GM19455 (cell line): ENCODE results near the gene PRSS21.

Experiments
- ATAC-seq: cut with Tn5 transposase; IDR thresholded peaks from one replicate; pipeline ENCODE4 v1.9.1; 2021; ENCODE audit not compliant: unreplicated experiment

PRSS21 gene

DNA sequence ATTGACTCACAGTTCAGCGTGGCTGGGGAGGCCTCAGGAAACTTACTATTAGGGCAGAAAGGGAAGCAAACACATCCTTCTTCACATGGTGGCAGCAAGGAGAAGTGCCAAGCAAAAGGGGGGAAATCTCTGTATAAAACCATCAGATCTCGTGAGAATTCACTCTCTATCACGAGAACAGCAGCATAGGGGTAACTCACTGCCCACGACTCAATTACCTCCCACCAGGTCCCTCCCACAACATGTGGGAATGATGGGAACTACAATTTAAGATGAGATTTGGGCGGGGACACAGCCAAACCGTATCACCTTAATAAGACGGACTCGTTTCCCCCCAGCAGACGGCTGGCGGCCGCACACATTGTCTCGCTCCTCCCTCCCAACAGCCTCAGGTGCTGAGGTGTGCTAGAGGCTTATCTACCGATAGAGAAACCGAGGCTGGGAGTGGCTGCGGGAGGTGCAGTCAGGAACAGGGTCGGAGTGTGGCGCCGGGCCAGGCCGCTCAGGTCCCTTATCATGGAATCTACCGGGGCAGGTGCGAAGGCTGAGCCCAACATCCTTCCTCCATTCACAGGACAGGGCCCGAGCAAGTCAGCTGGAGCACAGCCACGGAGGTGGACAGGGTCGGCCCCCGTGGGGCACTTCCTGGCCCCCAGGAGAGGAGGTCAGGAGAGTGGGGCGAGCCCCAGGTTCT, 8.2 kb downstream of the PRSS21 start:
- ATAC-seq, result no peak

DNA sequence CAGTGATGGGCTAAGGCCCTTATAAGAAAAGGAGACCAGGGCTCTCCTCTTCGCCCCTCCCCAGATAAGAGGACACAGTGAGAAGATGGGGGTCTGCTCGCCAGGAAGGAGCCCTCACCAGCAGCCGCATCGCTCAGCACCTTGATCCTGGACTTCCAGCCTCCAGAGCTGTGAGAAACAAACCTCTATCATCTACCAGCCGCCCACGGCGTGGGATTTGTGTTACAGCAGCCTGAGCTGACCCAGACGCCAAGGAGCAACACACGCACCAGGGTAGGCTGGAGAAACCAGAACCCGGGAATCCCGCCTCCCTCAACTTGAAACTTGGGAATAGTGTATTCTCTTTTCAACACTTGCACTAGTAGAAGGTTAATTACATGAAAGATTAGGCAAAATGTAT, 8.9 kb downstream of the PRSS21 start:
- ATAC-seq, result no peak

DNA sequence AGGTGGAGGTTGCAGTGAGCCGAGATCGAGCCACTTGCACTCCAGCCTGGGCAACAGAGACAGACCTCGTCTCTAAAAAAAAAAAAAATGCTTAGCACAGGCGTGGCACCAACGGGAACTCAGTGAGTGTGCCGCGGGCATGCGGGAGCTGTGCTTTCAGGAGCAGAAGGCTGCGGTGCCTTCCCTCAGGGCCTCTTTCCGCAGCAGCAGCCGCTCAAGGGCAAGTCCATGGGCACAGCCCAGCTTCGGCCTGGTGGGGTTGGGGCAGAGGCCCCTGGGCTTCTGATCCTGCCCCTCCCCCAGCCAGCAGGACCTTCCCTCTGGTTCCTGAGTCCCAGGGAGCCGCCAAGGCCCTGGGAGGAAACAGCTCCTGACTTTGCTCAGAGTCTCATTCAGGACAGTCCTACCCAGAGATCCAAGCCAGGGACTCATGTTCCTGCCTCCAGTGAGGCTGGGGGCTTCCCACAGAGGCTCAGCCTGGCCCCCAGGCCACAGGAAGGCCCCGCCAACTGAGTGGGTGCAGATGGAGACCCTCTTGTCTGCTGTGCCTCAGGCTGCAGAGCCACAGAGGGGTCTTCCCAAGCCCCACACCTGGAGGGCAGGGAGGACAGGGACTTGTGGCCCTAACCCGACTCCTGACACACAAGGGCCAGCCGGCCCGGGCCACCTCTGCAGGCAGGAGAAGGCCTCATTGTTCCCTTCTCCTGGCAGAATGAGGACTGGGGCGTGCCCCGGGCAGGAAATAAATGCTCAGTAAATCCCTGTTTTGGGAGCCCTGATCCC, 9.7 kb downstream of the PRSS21 start:
- no peak for ATAC-seq

DNA sequence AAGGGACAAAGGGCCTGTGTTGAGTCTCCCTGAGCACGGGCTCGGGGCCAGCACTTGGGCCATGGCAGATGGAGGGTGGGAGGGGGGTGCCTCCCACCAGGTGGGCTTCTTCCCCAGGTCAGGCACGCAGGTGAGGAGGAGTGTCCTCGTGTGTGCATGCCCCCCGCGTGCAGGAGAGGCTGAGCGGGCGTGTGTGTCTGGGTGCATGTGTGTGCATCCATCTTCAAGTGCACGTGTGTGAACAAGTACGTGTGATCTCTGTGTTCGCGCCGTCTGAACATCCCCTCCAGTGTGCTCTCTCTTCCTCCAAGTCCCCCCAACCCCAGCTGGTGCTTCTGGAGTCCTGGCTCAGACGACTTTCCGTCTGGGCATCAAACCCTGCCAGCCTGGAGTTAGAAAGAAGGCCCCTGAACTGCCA, 10.3 kb downstream of the PRSS21 start:
- ATAC-seq, result no peak

DNA sequence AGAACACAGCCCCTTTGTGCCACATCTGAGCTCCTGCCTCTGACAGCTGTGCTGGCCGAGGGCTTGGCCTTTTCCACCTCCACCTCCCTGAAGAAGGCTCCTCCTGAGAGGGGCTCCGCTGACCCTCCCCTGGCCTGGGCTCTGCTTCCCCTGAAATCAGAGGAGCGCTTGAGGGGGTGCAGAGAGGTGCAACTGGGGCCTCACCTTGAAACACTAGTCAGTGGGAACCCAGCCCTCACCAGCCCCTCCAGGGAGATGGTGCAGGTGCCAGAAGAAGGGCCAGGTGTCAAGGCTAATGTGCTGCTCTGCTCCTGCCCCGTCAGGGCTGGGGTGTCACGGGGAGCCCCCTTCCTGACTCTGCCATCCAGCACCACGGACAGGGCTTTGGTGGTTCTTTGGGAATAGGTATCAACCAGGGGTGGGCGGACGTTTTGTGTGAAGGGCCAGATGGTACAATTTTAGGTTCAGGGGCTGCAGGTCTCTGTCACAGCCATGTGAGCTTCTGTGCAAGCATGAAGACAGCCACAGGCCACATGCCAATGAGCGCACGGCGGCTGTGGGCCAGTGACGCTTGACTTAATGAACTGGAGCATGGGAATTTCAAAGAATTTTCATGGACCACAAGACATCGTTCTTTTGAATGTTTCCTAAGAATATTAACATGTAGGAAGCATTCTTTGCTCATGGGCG, 10.9 kb downstream of the PRSS21 start:
- no peak for ATAC-seq

DNA sequence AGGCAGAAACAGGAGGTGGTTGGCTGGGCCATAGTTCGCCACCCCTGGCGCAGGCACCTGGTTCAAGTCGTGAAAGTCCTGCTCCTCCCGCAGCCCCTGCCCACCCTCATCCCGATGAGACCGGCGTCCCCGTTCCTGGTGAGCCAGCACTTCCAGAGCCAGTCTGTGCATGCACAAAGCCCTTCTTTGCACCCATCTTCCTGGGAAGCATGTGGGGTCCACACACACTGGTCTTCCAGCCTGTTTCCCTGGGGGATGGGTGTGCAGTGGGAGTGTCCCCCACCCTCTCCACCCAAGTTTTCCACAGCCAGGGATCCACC, 11.4 kb downstream of the PRSS21 start:
- no peak for ATAC-seq

DNA sequence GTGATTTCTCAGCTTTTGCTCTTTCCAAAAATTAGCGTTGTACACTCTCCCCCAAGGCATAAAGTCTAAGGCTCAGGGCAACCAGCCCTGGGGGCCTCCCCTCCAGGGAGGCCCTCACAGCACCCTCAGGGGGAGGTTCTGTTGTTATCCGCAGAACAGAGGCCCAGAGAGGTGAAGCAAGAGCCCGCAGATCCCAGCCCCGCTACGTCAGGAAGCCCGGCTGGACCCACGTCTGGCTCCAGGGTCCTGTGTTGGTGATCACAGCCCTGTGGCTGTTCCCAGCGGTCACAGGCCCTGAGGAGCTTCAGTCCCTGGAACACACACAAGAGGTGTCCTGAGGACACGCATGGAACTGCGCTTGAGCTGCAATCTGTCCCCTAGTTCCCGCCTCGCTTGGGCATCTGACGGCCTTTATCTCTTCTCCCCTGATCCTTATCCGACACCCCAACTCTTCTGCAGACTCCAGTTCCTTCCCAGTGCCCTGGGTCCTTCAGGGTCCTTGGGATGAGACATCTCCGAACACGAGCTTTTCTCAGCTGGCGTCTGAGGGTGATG, 11.9 kb downstream of the PRSS21 start:
- ATAC-seq, result no peak

DNA sequence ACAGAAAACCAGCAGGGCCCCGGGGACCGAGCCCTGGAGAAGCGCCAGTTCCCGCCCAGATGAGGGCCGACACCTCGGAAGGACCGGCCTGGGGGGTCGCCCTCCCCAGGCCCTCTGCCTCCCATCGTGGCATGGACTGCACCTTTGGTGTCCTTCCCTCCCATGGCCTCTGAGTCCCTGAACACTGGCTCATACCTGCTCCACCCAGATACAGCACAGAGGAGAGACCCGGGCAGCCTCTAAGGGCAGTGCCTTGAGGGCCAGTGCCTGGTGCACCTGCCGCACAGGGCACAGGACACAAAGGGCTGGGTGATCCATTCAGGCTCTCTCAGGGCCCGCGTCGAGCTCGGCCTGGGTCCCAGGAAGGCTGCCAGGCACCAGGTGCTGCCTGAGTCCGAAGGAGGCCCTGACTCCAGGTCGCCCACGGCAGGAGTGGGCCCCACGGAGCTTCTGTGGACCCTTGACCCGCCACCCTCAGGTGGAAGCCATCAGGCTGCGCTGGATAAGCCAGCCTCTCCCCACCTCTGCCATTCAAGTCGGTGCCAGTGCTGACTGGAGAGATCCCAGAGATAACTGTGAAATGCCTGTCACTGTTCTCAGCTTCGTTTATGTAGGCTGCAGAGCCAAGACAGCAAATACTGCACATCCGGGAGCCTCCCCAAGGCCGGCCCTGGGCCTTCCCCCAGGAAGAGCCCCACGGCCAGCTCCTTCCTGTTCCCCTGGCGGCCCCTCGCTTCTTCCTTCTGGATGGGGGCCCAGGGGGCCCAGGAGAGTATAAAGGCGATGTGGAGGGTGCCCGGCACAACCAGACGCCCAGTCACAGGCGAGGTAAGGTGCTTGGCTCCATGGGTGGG, 12.7 kb downstream of the PRSS21 start, which contains the start of gene ZG16B:
ZG16B (plus strand) TSS at position 803 of the 854 bp plus-strand sequence. CDS start 139 bp downstream, outside the sequence.
- no peak for ATAC-seq

DNA sequence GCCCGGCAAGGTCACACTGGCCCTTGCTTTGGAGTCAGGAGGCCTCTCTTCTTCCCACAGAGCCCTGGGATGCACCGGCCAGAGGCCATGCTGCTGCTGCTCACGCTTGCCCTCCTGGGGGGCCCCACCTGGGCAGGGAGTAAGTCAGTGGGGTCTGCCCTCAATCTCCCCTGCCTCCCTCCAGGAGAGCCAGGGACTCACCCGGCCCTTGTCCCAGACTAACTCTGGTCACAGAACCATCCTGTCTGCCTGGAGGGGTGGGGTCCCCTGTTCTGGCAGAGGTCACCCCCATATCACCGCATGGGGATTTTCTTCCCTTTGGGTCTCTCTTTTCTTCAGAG, 13.3 kb downstream of the PRSS21 start:
- ATAC-seq, result no peak

DNA sequence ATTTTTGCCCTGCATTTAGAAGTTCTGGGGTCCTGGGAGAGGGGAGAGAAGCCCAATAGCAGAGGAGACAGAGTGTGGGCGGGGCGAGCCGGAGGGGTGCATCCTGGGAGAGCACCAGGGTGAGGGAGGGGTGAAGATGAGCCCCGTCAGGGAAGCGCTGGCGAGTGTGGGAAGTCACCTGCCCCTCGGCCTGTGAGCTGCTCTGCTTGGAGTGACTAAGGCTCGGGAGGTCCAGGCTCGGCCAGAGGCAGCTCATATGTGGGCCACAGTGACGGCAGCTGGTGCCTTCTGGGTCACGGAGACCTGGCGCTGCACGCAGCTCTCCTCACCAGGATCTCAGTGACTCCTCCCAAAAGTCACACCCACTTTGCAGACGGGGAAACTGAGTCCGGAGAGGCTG, 14.2 kb downstream of the PRSS21 start:
- ATAC-seq, result no peak

DNA sequence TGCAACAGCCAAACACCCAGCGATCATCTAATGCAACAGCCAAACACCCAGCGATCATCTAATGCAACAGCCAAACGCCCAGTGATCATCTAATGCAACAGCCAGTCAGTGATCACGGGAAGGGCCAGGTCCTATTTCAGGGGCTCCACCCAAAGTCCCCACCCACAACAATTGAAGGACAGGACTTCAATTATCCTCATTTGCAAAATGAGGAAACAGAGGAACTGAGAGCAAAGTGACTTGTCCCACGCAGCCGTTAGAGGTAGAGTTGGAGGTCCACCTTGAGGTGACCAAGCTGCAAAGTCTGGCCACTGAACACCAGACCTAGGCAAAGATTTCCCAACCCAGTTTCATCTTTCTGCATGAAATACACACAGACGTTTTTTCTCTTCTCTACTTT, 16.7 kb downstream of the PRSS21 start:
- ATAC-seq, result no peak

DNA sequence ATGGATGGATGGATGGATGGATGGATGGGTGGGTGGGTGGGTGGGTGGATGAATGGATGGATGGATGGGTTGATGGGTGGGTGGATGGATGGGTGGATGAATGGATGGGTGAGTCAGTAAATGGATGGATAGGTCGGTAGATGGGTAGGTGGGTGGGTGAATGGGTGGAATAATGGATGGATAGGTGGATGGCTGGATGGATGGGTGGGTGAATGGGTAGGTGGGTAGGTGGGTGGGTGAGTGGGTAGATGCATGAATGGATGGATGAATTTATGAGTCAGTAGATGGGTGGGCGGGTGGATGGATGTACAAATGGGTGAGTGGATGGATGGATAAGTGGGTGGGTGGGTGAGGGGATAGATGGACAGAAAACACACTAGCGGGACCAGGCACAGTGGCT, 17.9 kb downstream of the PRSS21 start:
- no peak for ATAC-seq

DNA sequence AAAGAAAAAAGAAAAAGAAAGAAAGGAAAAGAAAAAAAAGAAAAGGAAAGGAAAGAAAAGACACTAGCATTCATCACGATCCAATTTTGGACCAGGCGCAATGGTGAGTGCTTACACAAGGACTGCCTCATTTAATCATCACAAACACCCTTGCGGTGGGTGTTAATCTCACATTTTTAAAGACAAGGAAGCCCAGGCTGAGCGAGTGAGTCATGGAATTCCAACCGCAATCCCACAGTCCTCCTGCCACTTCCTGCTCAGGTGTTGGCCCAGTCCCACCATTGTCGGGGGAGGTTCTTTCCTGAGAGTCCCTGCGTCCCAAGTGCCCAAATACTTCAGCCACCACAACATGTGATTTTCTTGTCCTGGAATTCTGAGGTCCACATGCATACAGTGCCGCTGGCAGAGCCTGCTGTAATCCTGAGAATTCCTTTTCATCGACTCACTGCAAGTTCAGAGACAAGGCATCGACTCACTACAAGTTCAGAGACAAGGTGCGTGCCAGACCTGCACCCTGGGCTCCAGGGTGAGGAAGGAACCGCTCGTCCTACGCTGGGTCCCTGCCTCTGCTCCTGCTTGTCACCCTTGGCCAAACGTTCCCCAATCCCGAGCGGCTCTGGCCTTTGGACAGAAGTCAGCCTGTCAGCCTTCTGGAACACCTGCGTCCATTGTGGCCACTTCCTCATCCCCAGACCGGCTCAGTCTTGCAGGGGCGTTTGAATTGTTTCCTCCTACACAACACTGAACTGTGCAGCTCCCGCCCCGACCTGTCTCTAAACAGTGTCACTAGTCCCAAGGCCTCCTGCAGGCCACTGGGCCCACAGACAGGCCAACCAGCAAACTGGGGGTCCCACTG, 18.8 kb downstream of the PRSS21 start:
- no peak for ATAC-seq

DNA sequence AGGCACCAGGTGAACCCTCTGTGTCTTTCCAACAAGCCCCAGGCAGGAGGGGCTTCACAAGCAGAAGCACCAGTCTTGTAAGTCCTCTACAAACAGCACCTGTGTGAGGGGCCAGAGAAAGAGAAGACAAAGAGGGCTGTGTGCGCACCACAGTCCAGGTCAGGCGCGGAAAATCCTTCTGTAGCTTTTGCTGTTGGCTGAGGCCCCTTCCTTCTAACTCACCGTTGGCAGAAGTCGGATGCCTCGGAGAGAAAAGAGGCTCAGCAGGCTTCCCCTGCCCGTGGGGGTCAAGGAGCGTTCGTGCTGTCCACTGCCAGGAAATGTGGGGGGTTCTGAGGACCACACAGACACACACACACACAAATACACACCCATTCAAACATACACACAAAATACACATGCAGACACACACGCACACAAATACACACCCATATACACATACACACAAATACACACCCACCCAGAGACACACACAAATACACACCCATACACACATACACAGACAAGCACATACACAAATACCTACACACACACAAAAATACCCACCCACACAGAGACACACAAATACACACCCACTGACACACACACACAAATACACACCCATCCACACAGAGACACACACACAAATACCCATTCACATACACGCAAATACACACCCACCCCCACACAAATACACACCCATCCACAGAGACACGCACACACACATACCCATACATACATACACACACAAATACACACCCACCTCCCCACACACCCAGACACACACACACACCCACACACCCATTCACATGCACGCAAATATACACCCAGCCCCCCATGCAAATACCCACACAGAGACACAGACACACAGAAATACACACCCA, 19.8 kb downstream of the PRSS21 start:
- ATAC-seq, result no peak

DNA sequence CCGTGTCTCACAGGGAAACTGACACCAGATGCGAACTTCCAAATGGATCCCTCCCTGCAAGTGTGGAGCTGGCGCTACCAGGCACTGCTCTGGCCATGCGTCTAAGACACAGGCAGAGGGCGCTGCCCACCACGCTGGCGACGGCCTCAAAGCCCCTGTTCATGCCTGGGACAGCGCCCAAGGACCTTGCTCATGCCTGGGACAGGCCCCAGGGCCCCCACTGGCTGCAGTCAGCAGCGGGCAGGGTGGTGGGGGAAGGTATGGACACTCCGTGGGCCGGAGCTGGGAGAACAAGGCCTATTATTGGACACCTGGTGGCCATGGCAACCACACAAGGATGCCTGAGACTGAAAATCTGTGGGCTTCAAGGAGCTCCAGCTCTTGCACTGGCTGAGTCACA, 21.9 kb downstream of the PRSS21 start:
- no peak for ATAC-seq

DNA sequence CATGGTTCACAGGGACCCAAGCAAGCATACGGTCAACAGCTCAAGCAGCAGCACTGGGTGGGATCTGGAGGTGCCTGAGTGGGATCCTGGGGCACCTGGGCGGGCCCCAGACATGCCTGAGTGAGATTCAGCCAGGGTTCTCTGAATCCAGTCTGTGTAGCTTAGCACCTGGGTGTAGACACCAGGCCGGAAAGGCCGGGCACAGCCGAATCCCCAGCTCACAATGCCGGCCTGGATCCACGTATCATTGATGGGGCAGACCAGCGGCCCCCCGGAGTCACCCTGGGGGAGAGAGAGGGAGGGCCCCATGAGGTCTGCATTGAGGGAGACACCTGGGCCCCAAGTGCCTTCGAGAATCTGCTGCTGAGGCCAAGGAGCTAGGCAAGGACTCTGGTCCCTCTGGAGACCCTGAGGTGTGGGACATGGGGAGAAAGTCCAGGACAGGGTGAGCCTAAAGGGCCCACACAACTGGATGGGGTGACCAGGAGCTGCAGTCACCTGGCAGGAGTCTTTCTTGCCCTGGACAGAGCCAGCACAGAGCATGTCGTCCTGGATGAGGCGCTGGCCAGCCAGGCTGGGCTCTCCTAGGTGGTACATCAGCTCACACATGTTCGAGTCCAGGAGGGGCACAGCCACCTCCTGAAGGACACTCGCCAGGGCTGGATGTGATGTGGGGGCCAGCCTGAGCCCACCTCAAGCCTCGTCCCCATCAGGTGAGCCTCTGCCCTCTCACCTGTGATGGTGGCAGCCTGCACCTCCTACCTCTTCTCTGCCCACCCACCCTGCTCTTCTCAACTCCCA, 22.8 kb downstream of the PRSS21 start:
- ATAC-seq, result no peak

DNA sequence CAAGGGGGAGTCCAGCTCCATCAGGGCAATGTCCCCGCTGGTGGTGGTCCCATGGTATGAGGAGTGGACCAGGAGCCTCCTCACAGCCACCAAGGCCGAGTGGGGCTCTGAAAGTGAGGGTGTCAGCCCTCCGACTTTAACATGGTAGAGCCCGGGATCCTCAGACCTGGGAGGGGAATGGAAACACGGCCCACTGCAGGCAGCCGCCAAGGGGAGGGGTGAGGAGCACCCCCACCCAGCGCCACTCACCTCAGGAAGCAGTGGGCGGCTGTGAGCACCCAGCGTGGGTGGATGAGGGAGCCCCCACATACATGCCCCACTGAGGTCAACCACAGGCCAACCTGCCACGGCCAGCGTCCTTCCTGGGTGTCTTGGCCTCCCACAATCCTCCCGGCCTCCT, 23.9 kb downstream of the PRSS21 start:
- ATAC-seq, result no peak

DNA sequence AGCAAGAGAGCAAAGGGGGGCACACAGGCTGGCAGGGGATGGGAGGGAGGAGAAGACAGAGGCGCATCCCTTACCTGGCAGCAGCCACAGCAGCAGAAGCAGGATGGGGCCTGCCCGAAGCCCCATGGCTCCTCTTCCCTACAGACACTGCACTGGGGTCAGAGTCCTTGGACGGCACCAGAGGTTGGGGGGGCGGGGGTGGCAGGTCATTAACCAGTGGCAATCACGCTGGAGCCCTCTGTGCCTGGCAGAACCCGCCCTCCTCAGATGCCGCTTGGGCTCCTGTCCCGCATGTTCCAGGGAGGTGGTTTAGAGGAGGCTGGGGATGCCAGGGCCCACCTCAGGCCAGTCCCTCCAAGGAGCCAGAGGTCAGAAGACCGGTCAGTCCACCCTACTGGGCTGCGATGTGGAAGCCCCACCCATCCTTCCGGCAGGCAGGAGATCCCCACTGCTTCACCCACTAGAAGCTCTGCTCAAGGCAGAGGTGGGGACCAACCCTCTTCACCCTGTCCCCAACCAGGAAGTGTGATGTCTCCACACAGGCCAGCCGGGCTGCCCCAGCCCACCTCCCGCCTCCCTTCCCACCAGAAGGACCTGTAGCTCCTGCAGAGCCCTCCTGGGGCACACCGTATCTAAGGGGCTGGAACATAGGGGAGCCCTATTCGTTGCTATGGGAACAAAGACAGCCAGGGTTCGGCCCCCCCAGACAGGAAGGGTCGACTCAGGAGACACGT, 24.7 kb downstream of the PRSS21 start:
- ATAC-seq, result no peak
